ENCODE results near the gene NSF. TPM values are rescaled to one million over a fixed set of nuclear protein-coding genes. Genes with fewer than 3 reads are reported as not detected.
"Not testable (repeated sequence)": the region's sequence is repeated elsewhere in the genome, so short reads cannot be mapped to it uniquely, and the experiment has no call there.

The NSF gene
- total and polyA plus RNA-seq, 2 donors: 23.2 to 37.8 TPM

DNA sequence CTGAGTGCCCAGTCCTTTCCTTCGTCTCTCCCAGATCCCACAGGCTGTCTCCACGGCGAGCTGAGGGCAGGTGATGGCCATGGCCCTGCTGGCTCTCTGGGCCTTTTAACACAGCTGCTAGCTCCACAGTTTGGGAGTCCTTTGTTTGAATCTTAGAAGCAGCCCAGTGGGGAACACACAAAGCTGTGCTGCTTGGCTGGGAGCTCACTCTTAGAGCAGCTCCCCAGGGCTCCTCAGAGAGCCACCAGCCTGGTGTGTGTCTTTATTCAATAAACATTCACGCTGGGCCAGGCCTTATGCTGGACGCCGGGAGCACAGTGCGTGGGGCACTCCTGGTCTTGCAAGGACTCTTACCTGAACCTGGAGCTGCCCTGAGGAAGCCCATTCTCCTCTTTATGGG lies 198.3 kb downstream of the NSF start:
- Histone ChIP-seq H3K36me3 (ENCODE audit: insufficient read depth) (no peaks in the 10 kb centered on the region), H3K4me1 (ENCODE audit: insufficient read depth) (no peaks in the 10 kb centered on the region), H3K27ac (ENCODE audit: low read depth) (no peak overlapping the region), H3K4me3 (ENCODE audit: low read depth, low read length) (no peak overlapping the region)
- no peak for DNase-seq (ENCODE audit: extremely low spot score)
- 84% methylated on average over 7 of the region's 7 CpGs for WGBS

DNA sequence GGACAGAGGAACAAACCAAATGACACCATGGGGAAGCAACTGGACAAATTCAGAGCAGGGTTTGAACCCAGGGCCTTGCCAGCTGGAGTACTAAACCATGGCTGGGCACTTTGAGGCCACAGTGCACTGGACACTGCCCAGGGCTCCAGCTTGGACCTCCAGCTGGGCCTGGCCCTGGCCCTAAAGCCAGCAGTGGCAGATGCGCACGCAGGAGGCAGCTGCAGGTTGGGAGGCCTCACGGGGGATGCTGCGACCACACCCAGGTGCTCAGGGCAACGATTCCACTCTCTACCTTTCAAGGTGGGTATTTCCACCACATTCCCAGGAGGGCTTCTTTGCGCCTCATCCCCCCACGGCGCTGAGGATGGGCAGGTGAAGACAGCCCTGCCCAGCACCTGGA lies 199.1 kb downstream of the NSF start:
- H3K36me3 ChIP-seq (ENCODE audit: insufficient read depth): no peaks in the 10 kb centered on the region
- DNase-seq (ENCODE audit: extremely low spot score): no peak
- WGBS: 92% methylated on average over 8 of the region's 8 CpGs
- no peaks in the 10 kb centered on the region for H3K4me1 ChIP-seq (ENCODE audit: insufficient read depth)
- H3K27ac ChIP-seq (ENCODE audit: low read depth): no peak overlapping the region
- H3K4me3 ChIP-seq (ENCODE audit: low read depth, low read length): no peak overlapping the region

DNA sequence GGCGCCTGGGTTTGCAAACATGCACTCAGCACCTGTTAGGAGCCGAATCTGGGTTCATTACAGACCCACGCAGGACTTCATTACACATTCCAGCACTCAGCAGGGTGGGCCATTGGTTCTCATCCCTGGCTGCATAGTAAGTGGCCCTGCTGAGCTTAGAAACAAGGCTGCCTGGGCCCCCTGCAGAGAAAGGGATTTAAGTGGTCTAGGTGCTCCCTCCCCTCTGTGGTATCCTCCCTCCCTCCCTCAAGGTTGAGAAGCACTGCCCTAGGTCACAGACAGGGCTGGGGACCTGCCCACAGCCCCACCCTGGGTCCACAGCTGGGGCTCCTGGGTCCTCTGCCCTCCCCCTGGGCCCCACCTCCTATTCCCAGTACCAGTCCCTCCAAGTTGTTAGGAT lies 199.7 kb downstream of the NSF start:
- H3K4me1 ChIP-seq (ENCODE audit: insufficient read depth): no peaks in the 10 kb centered on the region

DNA sequence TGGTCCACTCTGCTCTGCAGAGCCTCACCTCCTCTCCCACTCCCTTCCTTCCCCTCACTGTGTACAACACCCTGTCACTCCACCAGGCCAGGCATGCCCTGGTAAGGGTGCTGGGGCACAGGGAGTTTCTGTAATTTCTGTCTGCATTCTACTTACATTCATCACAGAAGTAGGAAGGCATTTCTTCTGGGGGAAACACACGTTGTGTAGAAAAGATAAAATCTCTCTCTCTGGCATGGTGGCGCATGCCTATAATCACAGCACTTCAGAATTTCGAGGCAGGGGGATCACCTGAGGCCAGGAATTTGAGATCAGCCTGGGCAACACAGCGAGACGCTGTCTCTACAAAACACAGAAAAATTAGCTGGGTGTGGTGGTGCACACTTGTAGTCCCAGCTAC lies 201.1 kb downstream of the NSF start:
- H3K36me3 ChIP-seq (ENCODE audit: insufficient read depth): no peaks in the 10 kb centered on the region
- H3K27ac ChIP-seq (ENCODE audit: low read depth): no peak overlapping the region
- 70% methylated on average over 5 of the region's 5 CpGs for WGBS
- no peak overlapping the region for H3K4me3 ChIP-seq (ENCODE audit: low read depth, low read length)
- no peak for DNase-seq (ENCODE audit: extremely low spot score)
- no peaks in the 10 kb centered on the region for H3K4me1 ChIP-seq (ENCODE audit: insufficient read depth)

More for the DNA sequence above, 199.7 kb downstream of the NSF start:
- WGBS: 70% methylated on average over 3 of the region's 3 CpGs
- Histone ChIP-seq H3K27ac (ENCODE audit: low read depth) (no peak overlapping the region), H3K4me3 (ENCODE audit: low read depth, low read length) (no peak overlapping the region), H3K36me3 (ENCODE audit: insufficient read depth) (no peaks in the 10 kb centered on the region)
- DNase-seq (ENCODE audit: extremely low spot score): no peak

DNA sequence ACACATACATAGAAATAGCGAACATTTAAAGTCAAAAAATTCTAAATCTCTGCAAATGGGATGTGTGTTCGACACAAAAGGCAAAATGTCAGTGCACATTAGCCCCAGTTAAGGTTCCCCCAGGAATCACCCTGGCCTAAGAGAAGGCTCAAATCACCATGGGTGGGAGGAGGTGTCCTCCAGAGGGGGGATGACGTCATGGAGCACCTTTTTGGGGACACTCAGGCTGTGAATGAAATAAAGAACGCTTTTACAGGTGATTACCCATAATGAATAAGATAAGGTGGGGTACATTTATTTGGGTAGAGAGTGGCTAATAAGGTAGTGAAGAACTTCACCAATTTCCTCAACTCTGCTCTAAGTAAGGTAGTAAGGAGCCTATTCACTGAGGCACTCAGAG lies 201.6 kb downstream of the NSF start:
- H3K4me3 ChIP-seq (ENCODE audit: low read depth, low read length): no peak overlapping the region
- no peaks in the 10 kb centered on the region for H3K36me3 ChIP-seq (ENCODE audit: insufficient read depth)
- 82% methylated on average over 4 of the region's 4 CpGs for WGBS
- no peaks in the 10 kb centered on the region for H3K4me1 ChIP-seq (ENCODE audit: insufficient read depth)
- no peak for DNase-seq (ENCODE audit: extremely low spot score)
- no peak overlapping the region for H3K27ac ChIP-seq (ENCODE audit: low read depth)

DNA sequence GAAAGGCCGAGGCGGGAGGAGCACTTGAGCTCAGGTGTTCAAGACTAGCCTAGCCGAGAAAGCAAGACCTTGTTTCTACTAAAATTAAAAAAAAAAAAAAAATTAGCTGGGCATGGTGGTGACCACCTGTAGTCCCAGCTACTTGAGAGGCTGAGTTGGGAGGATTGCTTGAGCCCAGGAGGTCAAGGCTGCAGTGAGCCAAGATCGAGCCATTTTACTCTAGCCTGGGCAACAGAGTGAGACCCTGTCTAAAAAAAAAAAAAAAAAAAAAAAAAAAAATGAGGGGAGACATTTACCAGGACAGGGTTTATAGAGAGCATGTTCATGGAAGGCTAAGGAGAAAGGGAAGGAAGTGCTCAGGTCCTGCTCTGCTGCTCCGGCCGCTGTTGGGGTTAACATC lies 202.6 kb downstream of the NSF start:
- 87% methylated on average over 6 of the region's 6 CpGs for WGBS
- H3K36me3 ChIP-seq (ENCODE audit: insufficient read depth); H3K4me3 ChIP-seq (ENCODE audit: low read depth, low read length); DNase-seq (ENCODE audit: extremely low spot score); H3K4me1 ChIP-seq (ENCODE audit: insufficient read depth); H3K27ac ChIP-seq (ENCODE audit: low read depth): not testable (repeated sequence)

DNA sequence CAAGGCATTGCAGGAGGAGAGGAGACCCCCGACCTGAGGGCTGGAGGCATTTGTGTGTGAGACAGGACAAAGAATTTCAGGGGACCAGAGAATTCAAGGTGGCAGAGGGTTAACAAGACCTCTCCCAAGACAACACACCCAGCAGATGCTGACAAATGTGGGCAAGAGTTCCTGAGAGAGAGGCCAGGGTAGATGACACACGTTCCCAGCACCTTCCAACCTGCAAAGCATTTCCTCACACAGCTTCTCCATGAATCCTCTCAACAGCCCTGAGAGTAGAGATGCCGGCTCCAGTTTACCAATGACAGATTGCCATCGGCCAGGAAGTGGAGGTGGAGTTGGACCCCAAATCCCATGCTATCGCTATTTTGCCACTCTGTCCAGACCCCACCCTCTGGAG lies 203.1 kb downstream of the NSF start:
- DNase-seq (ENCODE audit: extremely low spot score): no peak
- Histone ChIP-seq H3K36me3 (ENCODE audit: insufficient read depth) (no peaks in the 10 kb centered on the region), H3K27ac (ENCODE audit: low read depth) (no peak overlapping the region), H3K4me3 (ENCODE audit: low read depth, low read length) (no peak overlapping the region), H3K4me1 (ENCODE audit: insufficient read depth) (no peaks in the 10 kb centered on the region)
- 45% methylated on average over 5 of the region's 5 CpGs for WGBS

DNA sequence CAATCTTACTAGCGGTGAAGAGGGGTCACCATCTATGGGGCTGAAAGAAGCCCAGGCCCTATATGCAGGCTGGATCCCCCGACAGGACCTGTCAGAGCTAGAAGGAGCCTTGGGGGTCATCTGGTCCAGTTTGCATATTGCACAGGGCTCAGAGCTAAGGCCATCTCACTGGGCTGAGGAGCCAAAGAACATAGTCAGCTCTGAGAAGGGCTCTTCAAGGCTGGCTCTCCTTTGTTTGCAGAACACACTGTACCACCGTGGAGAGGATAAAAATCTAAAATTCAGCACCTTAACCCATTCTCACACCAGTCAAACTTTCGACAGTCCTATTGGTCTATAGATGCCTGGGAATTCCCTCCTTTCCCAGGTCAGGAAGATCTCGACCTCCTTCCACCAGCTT lies 203.8 kb downstream of the NSF start:
- no peak for DNase-seq (ENCODE audit: extremely low spot score)
- Histone ChIP-seq H3K4me1 (ENCODE audit: insufficient read depth) (no peaks in the 10 kb centered on the region), H3K4me3 (ENCODE audit: low read depth, low read length) (no peak overlapping the region), H3K36me3 (ENCODE audit: insufficient read depth) (no peaks in the 10 kb centered on the region), H3K27ac (ENCODE audit: low read depth) (no peak overlapping the region)
- WGBS: 74% methylated on average over 5 of the region's 5 CpGs

DNA sequence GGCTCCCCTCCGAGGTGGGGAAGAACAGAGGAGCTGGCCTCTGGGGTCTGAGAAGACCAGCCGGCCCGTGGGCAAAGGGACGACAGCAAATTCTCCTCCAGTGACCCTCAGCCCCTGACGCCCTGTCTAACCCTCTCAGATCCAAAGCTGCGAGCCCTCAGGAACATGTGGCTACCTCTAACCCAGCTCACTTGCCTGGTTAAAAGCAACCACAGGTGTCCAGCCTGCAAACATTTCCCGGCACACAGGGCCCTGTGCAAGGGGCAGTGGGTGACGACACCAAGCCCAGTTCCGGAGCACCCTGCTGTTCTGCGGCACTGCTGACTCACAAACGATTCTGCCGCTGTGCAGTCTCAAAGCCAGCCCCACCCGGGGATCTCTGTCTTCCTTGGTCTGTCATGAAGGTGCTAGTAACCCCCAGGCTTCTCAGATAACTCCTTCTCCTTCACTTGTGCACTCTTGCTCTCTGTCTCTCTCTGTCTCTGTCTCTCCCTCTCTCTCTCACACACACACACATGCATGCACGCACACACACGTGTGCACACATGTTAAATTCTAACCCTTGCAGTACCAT lies 205.0 kb downstream of the NSF start:
- Histone ChIP-seq H3K4me1 (ENCODE audit: insufficient read depth) (no peaks in the 10 kb centered on the region), H3K36me3 (ENCODE audit: insufficient read depth) (no peaks in the 10 kb centered on the region), H3K4me3 (ENCODE audit: low read depth, low read length) (no peak overlapping the region), H3K27ac (ENCODE audit: low read depth) (no peak overlapping the region)
- WGBS: 64% methylated on average over 15 of the region's 15 CpGs
- no peak for DNase-seq (ENCODE audit: extremely low spot score)

DNA sequence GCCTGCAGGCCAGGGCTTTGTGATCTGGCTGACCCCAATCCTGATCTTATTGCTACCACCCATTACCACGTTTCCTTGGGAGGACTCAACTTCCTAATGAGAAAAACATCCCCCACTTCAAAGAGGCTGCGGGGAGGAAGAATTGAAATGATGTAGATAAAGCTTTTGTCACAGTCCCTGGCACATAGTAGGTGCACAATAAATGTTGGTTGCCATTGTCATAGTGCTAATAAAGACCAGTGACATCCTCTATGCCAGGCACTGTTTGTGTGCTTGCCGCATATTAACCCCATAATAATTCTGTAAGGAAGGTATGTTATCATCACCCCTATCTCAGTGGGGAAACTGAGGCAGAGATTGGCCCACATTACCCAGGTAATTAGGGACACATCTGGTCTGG lies 205.6 kb downstream of the NSF start:
- Histone ChIP-seq H3K4me1 (ENCODE audit: insufficient read depth) (no peaks in the 10 kb centered on the region), H3K27ac (ENCODE audit: low read depth) (no peak overlapping the region), H3K36me3 (ENCODE audit: insufficient read depth) (no peaks in the 10 kb centered on the region), H3K4me3 (ENCODE audit: low read depth, low read length) (no peak overlapping the region)
- 52% methylated on average over 3 of the region's 3 CpGs for WGBS
- no peak for DNase-seq (ENCODE audit: extremely low spot score)

DNA sequence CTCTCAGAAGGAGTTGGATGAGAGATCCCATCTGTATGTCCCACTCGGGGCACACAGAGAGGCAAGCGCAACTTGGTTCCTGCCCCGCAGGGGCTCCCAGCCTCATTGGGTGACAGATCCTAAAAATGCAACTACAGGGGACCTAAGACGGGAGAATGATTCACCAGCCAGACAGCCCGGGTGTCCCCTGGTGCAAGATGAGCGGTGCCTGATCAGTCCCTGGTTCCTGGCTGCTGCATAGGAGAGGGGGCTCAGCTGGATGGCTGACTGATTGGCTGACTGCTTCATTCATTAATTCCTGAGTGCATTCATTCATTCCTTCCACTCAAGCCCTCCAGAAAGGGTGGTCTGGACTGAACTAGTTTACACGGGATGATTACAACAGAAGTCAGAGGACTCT lies 206.1 kb downstream of the NSF start:
- no peak for DNase-seq (ENCODE audit: extremely low spot score)
- no peaks in the 10 kb centered on the region for H3K36me3 ChIP-seq (ENCODE audit: insufficient read depth)
- no peak overlapping the region for H3K4me3 ChIP-seq (ENCODE audit: low read depth, low read length)
- no peaks in the 10 kb centered on the region for H3K4me1 ChIP-seq (ENCODE audit: insufficient read depth)
- H3K27ac ChIP-seq (ENCODE audit: low read depth): no peak overlapping the region
- WGBS: 73% methylated on average over 7 of the region's 7 CpGs

DNA sequence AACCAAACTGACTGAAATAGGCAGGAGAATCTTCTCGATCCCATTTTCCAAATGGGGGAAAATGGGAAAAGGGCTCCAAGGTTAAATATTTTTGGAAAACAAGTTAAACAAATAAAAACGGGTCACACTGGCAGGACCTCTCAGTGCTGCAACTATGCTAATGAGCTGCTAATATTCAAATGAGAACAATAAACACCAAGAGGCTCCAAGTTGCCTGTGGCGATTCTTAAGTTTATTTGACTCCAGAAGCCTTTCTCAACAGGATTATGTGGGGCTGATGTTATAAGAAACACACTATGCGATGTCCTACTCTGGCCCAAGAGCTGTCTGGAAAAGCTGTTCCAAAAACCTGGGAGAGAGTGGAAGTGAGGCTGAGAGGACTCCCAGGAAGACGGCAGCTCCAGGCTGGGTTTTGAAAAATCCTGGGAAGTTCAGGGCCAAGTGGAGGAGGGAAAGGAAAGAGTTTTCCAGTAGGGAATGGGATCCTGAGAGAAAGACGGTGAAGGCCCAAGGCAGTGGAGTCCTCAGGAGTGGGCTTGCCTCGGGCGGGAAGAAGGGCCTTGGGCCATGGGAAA lies 206.6 kb downstream of the NSF start:
- Histone ChIP-seq H3K36me3 (ENCODE audit: insufficient read depth) (no peaks in the 10 kb centered on the region), H3K27ac (ENCODE audit: low read depth) (no peak overlapping the region), H3K4me1 (ENCODE audit: insufficient read depth) (no peaks in the 10 kb centered on the region), H3K4me3 (ENCODE audit: low read depth, low read length) (no peak overlapping the region)
- DNase-seq (ENCODE audit: extremely low spot score): no peak
- WGBS: 64% methylated on average over 8 of the region's 8 CpGs

DNA sequence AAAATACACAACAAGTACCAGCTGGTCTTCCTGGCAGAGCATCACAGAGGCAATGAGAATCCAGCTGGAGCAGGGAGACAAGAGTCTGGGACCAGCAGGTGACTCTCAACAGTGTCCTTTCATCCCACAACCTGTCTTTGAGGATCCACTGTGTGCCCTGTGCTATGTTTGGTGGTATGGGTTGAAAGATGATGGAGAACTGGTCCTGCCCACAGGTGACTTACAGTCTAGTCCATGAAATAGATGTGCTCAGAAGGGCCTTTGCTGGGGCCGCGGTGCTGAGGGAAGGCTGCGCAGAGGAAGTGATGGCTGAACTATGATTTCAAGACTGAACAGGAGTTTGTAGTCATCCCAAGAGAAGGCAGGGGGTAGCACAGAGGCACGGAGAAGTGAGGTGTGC lies 210.1 kb downstream of the NSF start:
- no peak overlapping the region for H3K27ac ChIP-seq (ENCODE audit: low read depth)
- DNase-seq (ENCODE audit: extremely low spot score): no peak
- no peaks in the 10 kb centered on the region for H3K4me1 ChIP-seq (ENCODE audit: insufficient read depth)
- H3K36me3 ChIP-seq (ENCODE audit: insufficient read depth): no peaks in the 10 kb centered on the region
- 98% methylated on average over 4 of the region's 4 CpGs for WGBS
- no peak overlapping the region for H3K4me3 ChIP-seq (ENCODE audit: low read depth, low read length)

DNA sequence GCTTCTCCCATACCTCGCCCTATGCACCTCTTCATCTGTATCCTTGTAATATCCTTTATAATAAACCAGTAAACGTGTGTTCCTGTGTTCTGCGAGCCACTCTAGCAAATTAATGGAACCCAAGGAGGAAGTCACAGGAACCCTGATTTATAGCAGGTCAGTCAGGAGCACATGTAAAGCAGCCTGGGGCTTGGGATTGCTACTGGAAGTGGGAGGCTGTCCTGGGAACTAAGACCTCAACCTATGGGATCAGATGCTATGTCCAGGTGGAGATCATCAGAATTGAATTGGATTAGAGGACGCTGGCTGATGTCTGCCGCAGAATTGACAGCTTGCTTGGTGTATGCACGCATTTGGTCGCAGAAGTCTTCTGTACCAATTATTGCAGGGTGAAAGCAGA lies 212.3 kb downstream of the NSF start:
- no peak for DNase-seq (ENCODE audit: extremely low spot score)
- 66% methylated on average over 7 of the region's 7 CpGs for WGBS
- H3K4me3 ChIP-seq (ENCODE audit: low read depth, low read length): no peak overlapping the region
- H3K27ac ChIP-seq (ENCODE audit: low read depth): no peak overlapping the region
- H3K36me3 ChIP-seq (ENCODE audit: insufficient read depth): no peaks in the 10 kb centered on the region
- H3K4me1 ChIP-seq (ENCODE audit: insufficient read depth): no peaks in the 10 kb centered on the region

DNA sequence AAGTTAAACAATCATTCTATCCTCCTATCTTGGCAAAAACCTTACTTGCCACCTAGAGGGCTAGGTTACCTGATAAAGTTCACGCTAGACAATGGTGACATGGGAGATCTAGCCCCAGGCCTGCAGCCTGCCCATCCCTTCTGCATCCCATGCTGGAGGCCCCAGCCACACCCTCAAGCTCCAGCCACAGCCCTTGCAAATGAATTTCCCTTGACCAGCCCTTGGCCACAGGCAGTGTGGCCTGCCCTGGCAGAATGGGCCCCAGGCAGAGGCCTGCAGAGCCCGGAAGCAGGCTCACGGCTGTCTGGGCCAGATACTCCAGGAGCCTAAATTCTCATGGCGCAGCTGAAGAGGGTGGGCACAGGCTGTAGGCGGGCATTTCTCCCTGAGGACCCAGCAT lies 213.1 kb downstream of the NSF start:
- 92% methylated on average over 5 of the region's 5 CpGs for WGBS
- Histone ChIP-seq H3K4me3 (ENCODE audit: low read depth, low read length) (no peak overlapping the region), H3K36me3 (ENCODE audit: insufficient read depth) (no peaks in the 10 kb centered on the region), H3K4me1 (ENCODE audit: insufficient read depth) (no peaks in the 10 kb centered on the region), H3K27ac (ENCODE audit: low read depth) (no peak overlapping the region)
- DNase-seq (ENCODE audit: extremely low spot score): no peak

Measured in urinary bladder (tissue), 4 donors.